ENCODE data around the gene RAP2B. TPM values are rescaled to one million over a fixed set of nuclear protein-coding genes. Genes with fewer than 3 reads are reported as not detected.

Gene RAP2B
- total and polyA plus RNA-seq, 4 donors, result 1.3 to 7.8 (median 3.2) TPM

GRCh38 chr3:153173758-153174516 is 11.9 kb downstream of the RAP2B start:
- DNase-seq (ENCODE audit: low spot score), result no peak
- Histone ChIP-seq H3K9ac (ENCODE audit: low read depth in 1 of 2, low read length in 2 of 2) (no peak overlapping the region), H3K36me3 (ENCODE audit: control insufficient read depth in 4 of 4, insufficient read depth in 3 of 4, low read depth in 1 of 4, low read length in 3 of 4) (no peaks in the 10 kb centered on the region), H3K4me3 (ENCODE audit: low read depth in 1 of 3, low read length in 3 of 3) (no peak overlapping the region), H3K27me3 (ENCODE audit: control insufficient read depth in 4 of 4, insufficient read depth in 4 of 4, low read length in 3 of 4) (no peaks in the 10 kb centered on the region), H3K9me3 (ENCODE audit: control insufficient read depth in 4 of 4, low read length in 3 of 4) (no peaks in the 10 kb centered on the region), H3K27ac (ENCODE audit: low read depth in 1 of 2, low read length in 2 of 2) (no peak overlapping the region), H3K4me1 (ENCODE audit: control insufficient read depth in 4 of 4, insufficient read depth in 4 of 4, low read length in 3 of 4) (no peaks in the 10 kb centered on the region)
- WGBS, result 74% methylated on average over 6 of the region's 6 CpGs
- TF ChIP-seq HNF4A (conservative IDR thresholded peaks at IDR 0.05) (no peak), ZBTB33 (IDR thresholded peaks at IDR 0.05) (no peak), FOXA2 (IDR thresholded peaks at IDR 0.05) (no peak), RAD21 (IDR thresholded peaks at IDR 0.05) (no peak), HNF4G (IDR thresholded peaks at IDR 0.05) (no peak), REST (IDR thresholded peaks at IDR 0.05) (no peak), ATF3 (IDR thresholded peaks at IDR 0.05) (no peak), EGR1 (IDR thresholded peaks at IDR 0.05; ENCODE audit: low read depth in 2 of 2) (no peak), CTCF (IDR thresholded peaks at IDR 0.05; ENCODE audit: low read depth, low read length, missing input control) (no peak), RXRA (IDR thresholded peaks at IDR 0.05) (no peak), YY1 (IDR thresholded peaks at IDR 0.05) (no peak), JUND (IDR thresholded peaks at IDR 0.05) (no peak)

DNA sequence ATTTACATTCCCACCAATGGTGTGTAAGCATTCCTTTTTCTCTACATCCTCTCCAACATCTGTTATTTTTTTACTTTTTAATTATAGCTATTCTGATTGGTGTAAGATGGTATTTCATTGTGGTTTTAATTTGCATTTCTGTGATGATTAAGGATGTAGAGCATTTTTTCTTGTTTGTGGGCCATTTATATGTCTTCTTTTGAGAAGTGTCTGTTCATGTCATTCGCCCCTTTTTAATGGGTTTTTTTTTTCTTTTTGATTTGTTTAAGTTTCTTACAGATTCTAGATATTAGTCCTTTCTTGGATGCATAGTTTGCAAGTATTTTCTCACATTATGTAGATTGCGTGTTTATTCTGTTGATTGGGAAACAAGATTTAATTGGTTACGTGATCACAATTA is 14.2 kb downstream of the RAP2B start:
- no peaks in the 10 kb centered on the region for H3K4me1 ChIP-seq (ENCODE audit: control insufficient read depth in 4 of 4, insufficient read depth in 4 of 4, low read length in 3 of 4)
- no peaks in the 10 kb centered on the region for H3K27me3 ChIP-seq (ENCODE audit: control insufficient read depth in 4 of 4, insufficient read depth in 4 of 4, low read length in 3 of 4)
- no peak for TF ChIP-seq EGR1 (IDR thresholded peaks at IDR 0.05; ENCODE audit: low read depth in 2 of 2)
- TF ChIP-seq TAF1 (conservative IDR thresholded peaks at IDR 0.05), result no peak
- no peak for TF ChIP-seq ATF3 (IDR thresholded peaks at IDR 0.05)
- TF ChIP-seq RXRA (IDR thresholded peaks at IDR 0.05), result no peak
- TF ChIP-seq HNF4G (IDR thresholded peaks at IDR 0.05), result no peak
- TF ChIP-seq, protein P1, sequence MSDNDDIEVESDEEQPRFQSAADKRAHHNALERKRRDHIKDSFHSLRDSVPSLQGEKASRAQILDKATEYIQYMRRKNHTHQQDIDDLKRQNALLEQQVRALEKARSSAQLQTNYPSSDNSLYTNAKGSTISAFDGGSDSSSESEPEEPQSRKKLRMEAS (IDR thresholded peaks at IDR 0.05), result no peak
- TF ChIP-seq YY1 (IDR thresholded peaks at IDR 0.05), result no peak
- no peak for TF ChIP-seq SP1 (IDR thresholded peaks at IDR 0.05)
- no peak for TF ChIP-seq GABPA (IDR thresholded peaks at IDR 0.05 in 1 of 2, conservative IDR thresholded peaks at IDR 0.05 in 1 of 2)
- TF ChIP-seq NR2F2 (IDR thresholded peaks at IDR 0.05), result no peak
- no peak for TF ChIP-seq ZBTB33 (IDR thresholded peaks at IDR 0.05)
- TF ChIP-seq HNF4A (conservative IDR thresholded peaks at IDR 0.05), result no peak
- no peak for TF ChIP-seq FOXA1 (IDR thresholded peaks at IDR 0.05)
- H3K36me3 ChIP-seq (ENCODE audit: control insufficient read depth in 4 of 4, insufficient read depth in 3 of 4, low read depth in 1 of 4, low read length in 3 of 4), result no peaks in the 10 kb centered on the region
- DNase-seq (ENCODE audit: low spot score), result no peak
- H3K4me3 ChIP-seq (ENCODE audit: low read depth in 1 of 3, low read length in 3 of 3), result no peak overlapping the region
- H3K27ac ChIP-seq (ENCODE audit: low read depth in 1 of 2, low read length in 2 of 2), result no peak overlapping the region
- H3K9ac ChIP-seq (ENCODE audit: low read depth in 1 of 2, low read length in 2 of 2), result no peak overlapping the region
- over 99% methylated on average over 3 of the region's 3 CpGs for WGBS
- no peaks in the 10 kb centered on the region for H3K9me3 ChIP-seq (ENCODE audit: control insufficient read depth in 4 of 4, low read length in 3 of 4)

Data from liver (tissue), 9 donors.